Skin of body (tissue), 2 donors: ENCODE data around the gene EVL. TPM values are rescaled to one million over a fixed set of nuclear protein-coding genes. Genes with fewer than 3 reads are reported as not detected.

Experiments used
- small RNA-seq: library from RNA; depleted of rRNA; stranded (forward); fragments of <200 nt; gene quantifications from one replicate; pipeline ENCODE3, GENCODE V24; 2014; ENCODE audit warnings: low replicate concordance
- total RNA-seq: library from RNA; depleted of rRNA; stranded (reverse); fragments of >200 nt; gene quantifications from one replicate; pipeline ENCODE4 v1.2.3, GENCODE V29; 2014

The EVL gene
- total RNA-seq, 1 donor from 2014 or later = 46.1 TPM

Small RNAs within 50 kb of the gene (small RNA-seq; reads per million reads assigned to genes)
- 2.4 reads per million, percentile 87 among the genes with 10 or more reads in this experiment for gene MIR151B
- gene MIR342 = 61.7 reads per million, percentile 96 among the genes with 10 or more reads in this experiment

Other genes with a start within 250 kb of the EVL start
- 7.4 TPM for gene DEGS2, start 94.2 kb downstream of the EVL start, total RNA-seq
- gene YY1, start 173.7 kb downstream of the EVL start, total RNA-seq = 38.8 TPM
- gene SLC25A29, start 241.0 kb downstream of the EVL start, total RNA-seq = 24.2 TPM